Colonic mucosa (tissue), 4 donors: ENCODE measurements around the gene ERRFI1. TPM values are rescaled to one million over a fixed set of nuclear protein-coding genes. Genes with fewer than 3 reads are reported as not detected.

ENCODE experiments used
- DNase-seq: peaks from one replicate; pipeline ENCODE4 v3.0.0-alpha.2; 2020
- H3K27ac ChIP-seq: fragments of 200-600 bp; one replicate; pipeline ENCODE4 v1.8.0; 2021
- H3K27me3 ChIP-seq: fragments of 200-600 bp; one replicate; pipeline ENCODE4 v1.8.0; 2021
- H3K36me3 ChIP-seq: fragments of 200-600 bp; one replicate; pipeline ENCODE4 v1.8.0; 2021
- H3K4me1 ChIP-seq: fragments of 200-600 bp; one replicate; pipeline ENCODE4 v1.8.0; 2021; ENCODE audit warnings: mild to moderate bottlenecking
- H3K4me3 ChIP-seq: fragments of 200-600 bp; one replicate; pipeline ENCODE4 v1.8.0; 2021
- H3K9ac ChIP-seq, 2 donors: one replicate each; pipeline ENCODE4 v1.7.0; 2013; ENCODE audit warnings: control low read depth in 2 of 2, low read depth in 2 of 2, low read length in 2 of 2
- H3K9me3 ChIP-seq: fragments of 200-600 bp; one replicate; pipeline ENCODE4 v1.8.0; 2021
- CTCF ChIP-seq: fragments of 200-600 bp; IDR thresholded peaks from one replicate; pipeline ENCODE4 v1.8.0; 2022; ENCODE audit warnings: antibody characterized with exemption, mild to moderate bottlenecking
- intact Hi-C: fragments of 100-400 bp; cut with DNase I; formaldehyde crosslinking; loops from one replicate; pipeline ENCODE4 v1.14.1; 2022
- total RNA-seq, 2 donors: library from RNA; stranded (reverse); fragmentation: NEBNext Ultra II Directional in 1 of 2; extraction: Animal tissue kit (Norgen Biotek cat#: 25700) in 1 of 2; gene quantifications; one replicate each; pipeline ENCODE4 v1.2.1, GENCODE V29; 2021
- donor health status: healthy.
- donor health status: DM: no; HTN: no; CAD: no.
- donor health status: DM: no; HTN: no; CAD: no.

The ERRFI1 gene
- total RNA-seq, 2 donors from 2014 or later, result 22.3 to 45.5 TPM

- Histone ChIP-seq H3K36me3 (no peaks in the 10 kb centered on the region), H3K9me3 (no peaks in the 10 kb centered on the region), H3K9ac (no peak overlapping the region), H3K4me3 (no peak overlapping the region), H3K4me1 (no peaks in the 10 kb centered on the region), H3K27me3 (no peaks in the 10 kb centered on the region), H3K27ac (peak overlapping the region; percentile 48)
- no peak for TF ChIP-seq CTCF
- intact Hi-C loops, result no loop called here
- peak; percentile 92 for DNase-seq
These were observed 14.5 kb upstream of the ERRFI1 start for GRCh38 chr1:8040586-8040985.

- Histone ChIP-seq H3K27ac (no peak overlapping the region), H3K36me3 (no peaks in the 10 kb centered on the region), H3K9ac (no peak overlapping the region), H3K9me3 (no peaks in the 10 kb centered on the region), H3K4me1 (no peaks in the 10 kb centered on the region), H3K27me3 (no peaks in the 10 kb centered on the region), H3K4me3 (no peak overlapping the region)
- intact Hi-C loops, result no loop called here
- TF ChIP-seq CTCF, result no peak
- DNase-seq, result no peak
These were observed 13.0 kb upstream of the ERRFI1 start for GRCh38 chr1:8039071-8039470.

- no peak for TF ChIP-seq CTCF
- H3K9me3 ChIP-seq, result no peaks in the 10 kb centered on the region
- no peak overlapping the region for H3K4me3 ChIP-seq
- H3K27me3 ChIP-seq, result no peaks in the 10 kb centered on the region
- no peak overlapping the region for H3K9ac ChIP-seq
- H3K4me1 ChIP-seq, result no peaks in the 10 kb centered on the region
- H3K36me3 ChIP-seq, result no peaks in the 10 kb centered on the region
- DNase-seq, result no peak
- intact Hi-C loops, result no loop called here
- H3K27ac ChIP-seq, result no peak overlapping the region
These were observed 9.2 kb upstream of the ERRFI1 start for GRCh38 chr1:8035289-8035688.

GRCh38 chr1:8033322-8033721 is 7.2 kb upstream of the ERRFI1 start:
- no peaks in the 10 kb centered on the region for H3K36me3 ChIP-seq
- intact Hi-C loops, result no loop called here

GRCh38 chr1:8032366-8032910 is 6.3 kb upstream of the ERRFI1 start:
- DNase-seq, result no peak
- H3K27ac ChIP-seq, result no peak overlapping the region
- H3K9me3 ChIP-seq, result no peaks in the 10 kb centered on the region
- intact Hi-C loops, result no loop called here
- no peaks in the 10 kb centered on the region for H3K36me3 ChIP-seq
- H3K9ac ChIP-seq, result no peak overlapping the region
- H3K4me1 ChIP-seq, result no peaks in the 10 kb centered on the region
- no peak for TF ChIP-seq CTCF
- no peaks in the 10 kb centered on the region for H3K27me3 ChIP-seq
- no peak overlapping the region for H3K4me3 ChIP-seq

More at GRCh38 chr1:8033322-8033721, 7.2 kb upstream of the ERRFI1 start:
- Histone ChIP-seq H3K9ac (no peak overlapping the region), H3K4me3 (no peak overlapping the region), H3K4me1 (no peaks in the 10 kb centered on the region), H3K9me3 (no peaks in the 10 kb centered on the region), H3K27ac (no peak overlapping the region), H3K27me3 (no peaks in the 10 kb centered on the region)
- TF ChIP-seq CTCF, result no peak
- DNase-seq, result no peak
